ENCODE results near the gene MUC6. TPM values are rescaled to one million over a fixed set of nuclear protein-coding genes. Genes with fewer than 3 reads are reported as not detected.
A peak's percentile ranks its signal among the peaks of the same experiment; 100 is the strongest.

MUC6 gene
- total and polyA plus RNA-seq, 9 of the 15 experiments (the other 6 are each of a cell fraction or from before 2014, with no cell fraction given): not detected

DNA sequence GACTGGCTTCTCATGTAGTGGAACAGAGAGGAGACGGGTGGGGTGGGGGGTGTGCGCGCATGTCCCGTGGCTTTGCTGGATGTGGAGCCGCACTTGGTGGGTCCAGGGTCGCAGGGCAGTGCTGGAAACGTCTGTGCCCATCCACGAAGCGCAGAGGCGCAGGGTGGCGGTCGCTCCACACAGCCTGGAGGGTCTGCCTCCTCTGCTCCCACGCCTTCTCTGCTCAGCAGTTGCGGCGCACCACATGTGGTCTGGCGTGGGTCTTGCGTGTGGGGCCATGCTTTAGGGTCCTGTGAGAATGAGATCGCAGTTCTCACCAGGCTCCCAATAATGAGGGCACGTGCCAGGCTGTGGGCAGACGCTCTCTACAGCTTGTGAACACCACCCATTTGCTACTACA is 50.7 kb downstream of the MUC6 start:
- intact Hi-C loops (cut with micrococcal nuclease): no loop called here
- no peak for TF ChIP-seq GATAD2A (IDR thresholded peaks at IDR 0.05)
- TF ChIP-seq, protein P1, sequence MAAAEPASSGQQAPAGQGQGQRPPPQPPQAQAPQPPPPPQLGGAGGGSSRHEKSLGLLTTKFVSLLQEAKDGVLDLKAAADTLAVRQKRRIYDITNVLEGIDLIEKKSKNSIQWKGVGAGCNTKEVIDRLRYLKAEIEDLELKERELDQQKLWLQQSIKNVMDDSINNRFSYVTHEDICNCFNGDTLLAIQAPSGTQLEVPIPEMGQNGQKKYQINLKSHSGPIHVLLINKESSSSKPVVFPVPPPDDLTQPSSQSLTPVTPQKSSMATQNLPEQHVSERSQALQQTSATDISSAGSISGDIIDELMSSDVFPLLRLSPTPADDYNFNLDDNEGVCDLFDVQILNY (CRISPR knock-in tag; IDR thresholded peaks at IDR 0.05): no peak
- TF ChIP-seq, protein P2, sequence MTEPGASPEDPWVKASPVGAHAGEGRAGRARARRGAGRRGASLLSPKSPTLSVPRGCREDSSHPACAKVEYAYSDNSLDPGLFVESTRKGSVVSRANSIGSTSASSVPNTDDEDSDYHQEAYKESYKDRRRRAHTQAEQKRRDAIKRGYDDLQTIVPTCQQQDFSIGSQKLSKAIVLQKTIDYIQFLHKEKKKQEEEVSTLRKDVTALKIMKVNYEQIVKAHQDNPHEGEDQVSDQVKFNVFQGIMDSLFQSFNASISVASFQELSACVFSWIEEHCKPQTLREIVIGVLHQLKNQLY (CRISPR knock-in tag; conservative IDR thresholded peaks at IDR 0.05): no peak
- no peak for TF ChIP-seq RBM39 (optimal IDR thresholded peaks at IDR 0.05; ENCODE audit: low read depth, low read length)
- TF ChIP-seq, protein P3, sequence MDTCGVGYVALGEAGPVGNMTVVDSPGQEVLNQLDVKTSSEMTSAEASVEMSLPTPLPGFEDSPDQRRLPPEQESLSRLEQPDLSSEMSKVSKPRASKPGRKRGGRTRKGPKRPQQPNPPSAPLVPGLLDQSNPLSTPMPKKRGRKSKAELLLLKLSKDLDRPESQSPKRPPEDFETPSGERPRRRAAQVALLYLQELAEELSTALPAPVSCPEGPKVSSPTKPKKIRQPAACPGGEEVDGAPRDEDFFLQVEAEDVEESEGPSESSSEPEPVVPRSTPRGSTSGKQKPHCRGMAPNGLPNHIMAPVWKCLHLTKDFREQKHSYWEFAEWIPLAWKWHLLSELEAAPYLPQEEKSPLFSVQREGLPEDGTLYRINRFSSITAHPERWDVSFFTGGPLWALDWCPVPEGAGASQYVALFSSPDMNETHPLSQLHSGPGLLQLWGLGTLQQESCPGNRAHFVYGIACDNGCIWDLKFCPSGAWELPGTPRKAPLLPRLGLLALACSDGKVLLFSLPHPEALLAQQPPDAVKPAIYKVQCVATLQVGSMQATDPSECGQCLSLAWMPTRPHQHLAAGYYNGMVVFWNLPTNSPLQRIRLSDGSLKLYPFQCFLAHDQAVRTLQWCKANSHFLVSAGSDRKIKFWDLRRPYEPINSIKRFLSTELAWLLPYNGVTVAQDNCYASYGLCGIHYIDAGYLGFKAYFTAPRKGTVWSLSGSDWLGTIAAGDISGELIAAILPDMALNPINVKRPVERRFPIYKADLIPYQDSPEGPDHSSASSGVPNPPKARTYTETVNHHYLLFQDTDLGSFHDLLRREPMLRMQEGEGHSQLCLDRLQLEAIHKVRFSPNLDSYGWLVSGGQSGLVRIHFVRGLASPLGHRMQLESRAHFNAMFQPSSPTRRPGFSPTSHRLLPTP (IDR thresholded peaks at IDR 0.05; ENCODE audit: borderline replicate concordance, extremely low read depth, insufficient read length): no peak
- TF ChIP-seq GABPB2 (CRISPR knock-in tag; conservative IDR thresholded peaks at IDR 0.05): no peak
- TF ChIP-seq, protein P4, sequence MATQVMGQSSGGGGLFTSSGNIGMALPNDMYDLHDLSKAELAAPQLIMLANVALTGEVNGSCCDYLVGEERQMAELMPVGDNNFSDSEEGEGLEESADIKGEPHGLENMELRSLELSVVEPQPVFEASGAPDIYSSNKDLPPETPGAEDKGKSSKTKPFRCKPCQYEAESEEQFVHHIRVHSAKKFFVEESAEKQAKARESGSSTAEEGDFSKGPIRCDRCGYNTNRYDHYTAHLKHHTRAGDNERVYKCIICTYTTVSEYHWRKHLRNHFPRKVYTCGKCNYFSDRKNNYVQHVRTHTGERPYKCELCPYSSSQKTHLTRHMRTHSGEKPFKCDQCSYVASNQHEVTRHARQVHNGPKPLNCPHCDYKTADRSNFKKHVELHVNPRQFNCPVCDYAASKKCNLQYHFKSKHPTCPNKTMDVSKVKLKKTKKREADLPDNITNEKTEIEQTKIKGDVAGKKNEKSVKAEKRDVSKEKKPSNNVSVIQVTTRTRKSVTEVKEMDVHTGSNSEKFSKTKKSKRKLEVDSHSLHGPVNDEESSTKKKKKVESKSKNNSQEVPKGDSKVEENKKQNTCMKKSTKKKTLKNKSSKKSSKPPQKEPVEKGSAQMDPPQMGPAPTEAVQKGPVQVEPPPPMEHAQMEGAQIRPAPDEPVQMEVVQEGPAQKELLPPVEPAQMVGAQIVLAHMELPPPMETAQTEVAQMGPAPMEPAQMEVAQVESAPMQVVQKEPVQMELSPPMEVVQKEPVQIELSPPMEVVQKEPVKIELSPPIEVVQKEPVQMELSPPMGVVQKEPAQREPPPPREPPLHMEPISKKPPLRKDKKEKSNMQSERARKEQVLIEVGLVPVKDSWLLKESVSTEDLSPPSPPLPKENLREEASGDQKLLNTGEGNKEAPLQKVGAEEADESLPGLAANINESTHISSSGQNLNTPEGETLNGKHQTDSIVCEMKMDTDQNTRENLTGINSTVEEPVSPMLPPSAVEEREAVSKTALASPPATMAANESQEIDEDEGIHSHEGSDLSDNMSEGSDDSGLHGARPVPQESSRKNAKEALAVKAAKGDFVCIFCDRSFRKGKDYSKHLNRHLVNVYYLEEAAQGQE (IDR thresholded peaks at IDR 0.05; ENCODE audit: borderline replicate concordance): no peak
- TF ChIP-seq, protein P4 (CRISPR knock-in tag; IDR thresholded peaks at IDR 0.05; ENCODE audit: low read depth): no peak
- no peak for TF ChIP-seq ZNF175 (CRISPR knock-in tag; IDR thresholded peaks at IDR 0.05; ENCODE audit: low read depth)
- TF ChIP-seq TSC22D4 (tag; IDR thresholded peaks at IDR 0.05): no peak
- no peak for TF ChIP-seq RUNX1 (IDR thresholded peaks at IDR 0.05; ENCODE audit: low read depth)

More for the DNA sequence above, 50.7 kb downstream of the MUC6 start:
- H2AFZ ChIP-seq (ENCODE audit: low read depth, low read length): no peak overlapping the region
- ChIA-PET POLR2A (no interaction called here), CTCF (ENCODE audit: low intra/inter-chr PET ratio) (no interaction called here)
- H3K9me1 ChIP-seq (ENCODE audit: control insufficient read depth, insufficient read depth, low read length): no peaks in the 10 kb centered on the region
- DNase-seq (ENCODE audit: extremely low read depth in 1 of 4, low spot score in 3 of 4) (no peak), FAIRE-seq (no peak), ATAC-seq (no peak)
- H3K9ac ChIP-seq (ENCODE audit: insufficient read depth in 1 of 2, low read depth in 2 of 2, low read length in 2 of 2): peak overlapping the region in 1 of 2 experiments; percentile 14; a peak in 1 of 4 replicates
- H3K4me2 ChIP-seq (ENCODE audit: insufficient read depth, low read length): no peak overlapping the region
- H3K4me1 ChIP-seq (replicated peaks in 1 of 2; ENCODE audit: control insufficient read depth in 2 of 2, insufficient read depth in 2 of 2, low read length in 2 of 2): peaks cover 0 to 6% of the 10 kb centered on the region in 2 experiments; a peak in 1 of 5 replicates
- H3K36me3 ChIP-seq (ENCODE audit: control insufficient read depth, insufficient read depth, low read length): peaks cover 65% of the 10 kb centered on the region; the same call in 2 of the 3 replicates
- H4K20me1 ChIP-seq (replicated peaks; ENCODE audit: control insufficient read depth, insufficient read depth, low read length): no peaks in the 10 kb centered on the region
- 92% methylated on average over 14 of the region's 20 CpGs for WGBS (ENCODE audit: insufficient coverage, low coverage, missing lambda C conversion rate)
- H3K79me2 ChIP-seq (ENCODE audit: control insufficient read depth, insufficient read depth, low read length): no peaks in the 10 kb centered on the region
- BruUV-seq (replicated peaks): no TSS peak
- in situ Hi-C loops (cut with MboI): no loop called here
- H3K4me3 ChIP-seq: no peak overlapping the region
- H3K27ac ChIP-seq (ENCODE audit: extremely low read depth, low read depth, low read length): no peak overlapping the region
- H3K9me3 ChIP-seq (replicated peaks; ENCODE audit: control insufficient read depth, insufficient read depth, low read depth, low read length): no peaks in the 10 kb centered on the region
- no peaks in the 10 kb centered on the region for H3K27me3 ChIP-seq (ENCODE audit: control insufficient read depth in 2 of 2, insufficient read depth in 2 of 2, low read length in 2 of 2)

Measured in K562 (cell line).